ENCODE results near the gene RNF26.
A peak's percentile ranks its signal among the peaks of the same experiment; 100 is the strongest.

The RNF26 gene

GRCh38 chr11:119361941-119362725 is 27.8 kb downstream of the RNF26 start:
- Histone ChIP-seq H3K27me3 (ENCODE audit: insufficient read depth, low read depth, severe bottlenecking) (no peaks in the 10 kb centered on the region), H3K9me3 (ENCODE audit: severe bottlenecking) (no peaks in the 10 kb centered on the region), H3K27ac (peak overlapping the region; percentile 80), H3K36me3 (peaks cover 29% of the 10 kb centered on the region), H3K4me3 (ENCODE audit: low read depth, low read length) (peak overlapping the region; percentile 54)
- no peak for TF ChIP-seq CTCF (IDR thresholded peaks at IDR 0.05; ENCODE audit: low read depth, low read length)
- DNase-seq, result no peak

GRCh38 chr11:119362741-119363080 is 28.4 kb downstream of the RNF26 start:
- Histone ChIP-seq H3K9me3 (ENCODE audit: severe bottlenecking) (no peaks in the 10 kb centered on the region), H3K27ac (peak overlapping the region; percentile 80), H3K4me3 (ENCODE audit: low read depth, low read length) (peak overlapping the region; percentile 54), H3K36me3 (peaks cover 23% of the 10 kb centered on the region), H3K27me3 (ENCODE audit: insufficient read depth, low read depth, severe bottlenecking) (no peaks in the 10 kb centered on the region)
- no peak for DNase-seq
- TF ChIP-seq CTCF (IDR thresholded peaks at IDR 0.05; ENCODE audit: low read depth, low read length), result no peak

GRCh38 chr11:119363081-119363850 is 28.9 kb downstream of the RNF26 start:
- peak overlapping the region; percentile 56 for H3K27ac ChIP-seq
- H3K27me3 ChIP-seq (ENCODE audit: insufficient read depth, low read depth, severe bottlenecking), result no peaks in the 10 kb centered on the region
- no peak for TF ChIP-seq CTCF (IDR thresholded peaks at IDR 0.05; ENCODE audit: low read depth, low read length)
- peaks cover 18% of the 10 kb centered on the region for H3K36me3 ChIP-seq
- no peaks in the 10 kb centered on the region for H3K9me3 ChIP-seq (ENCODE audit: severe bottlenecking)
- DNase-seq, result no peak
- H3K4me3 ChIP-seq (ENCODE audit: low read depth, low read length), result peak overlapping the region; percentile 54

GRCh38 chr11:119363851-119364590 is 29.7 kb downstream of the RNF26 start:
- Histone ChIP-seq H3K9me3 (ENCODE audit: severe bottlenecking) (no peaks in the 10 kb centered on the region), H3K36me3 (peaks cover 10% of the 10 kb centered on the region), H3K27ac (peak overlapping the region; percentile 56), H3K27me3 (ENCODE audit: insufficient read depth, low read depth, severe bottlenecking) (no peaks in the 10 kb centered on the region), H3K4me3 (ENCODE audit: low read depth, low read length) (peak overlapping the region; percentile 54)
- TF ChIP-seq CTCF (IDR thresholded peaks at IDR 0.05; ENCODE audit: low read depth, low read length), result no peak
- peak; percentile 59 for DNase-seq

- H3K9me3 ChIP-seq (ENCODE audit: severe bottlenecking), result no peaks in the 10 kb centered on the region
- no peaks in the 10 kb centered on the region for H3K36me3 ChIP-seq
- no peak overlapping the region for H3K27ac ChIP-seq
- DNase-seq, result no peak
- no peaks in the 10 kb centered on the region for H3K27me3 ChIP-seq (ENCODE audit: insufficient read depth, low read depth, severe bottlenecking)
- no peak for TF ChIP-seq CTCF (IDR thresholded peaks at IDR 0.05; ENCODE audit: low read depth, low read length)
- no peak overlapping the region for H3K4me3 ChIP-seq (ENCODE audit: low read depth, low read length)
These were observed 30.8 kb downstream of the RNF26 start for GRCh38 chr11:119365071-119365591.
